ENCODE results near the gene FAM222B.

FAM222B gene

GRCh38 chr17:28749516-28750177, 92.9 kb downstream of the FAM222B start:
- TF ChIP-seq, protein P1, sequence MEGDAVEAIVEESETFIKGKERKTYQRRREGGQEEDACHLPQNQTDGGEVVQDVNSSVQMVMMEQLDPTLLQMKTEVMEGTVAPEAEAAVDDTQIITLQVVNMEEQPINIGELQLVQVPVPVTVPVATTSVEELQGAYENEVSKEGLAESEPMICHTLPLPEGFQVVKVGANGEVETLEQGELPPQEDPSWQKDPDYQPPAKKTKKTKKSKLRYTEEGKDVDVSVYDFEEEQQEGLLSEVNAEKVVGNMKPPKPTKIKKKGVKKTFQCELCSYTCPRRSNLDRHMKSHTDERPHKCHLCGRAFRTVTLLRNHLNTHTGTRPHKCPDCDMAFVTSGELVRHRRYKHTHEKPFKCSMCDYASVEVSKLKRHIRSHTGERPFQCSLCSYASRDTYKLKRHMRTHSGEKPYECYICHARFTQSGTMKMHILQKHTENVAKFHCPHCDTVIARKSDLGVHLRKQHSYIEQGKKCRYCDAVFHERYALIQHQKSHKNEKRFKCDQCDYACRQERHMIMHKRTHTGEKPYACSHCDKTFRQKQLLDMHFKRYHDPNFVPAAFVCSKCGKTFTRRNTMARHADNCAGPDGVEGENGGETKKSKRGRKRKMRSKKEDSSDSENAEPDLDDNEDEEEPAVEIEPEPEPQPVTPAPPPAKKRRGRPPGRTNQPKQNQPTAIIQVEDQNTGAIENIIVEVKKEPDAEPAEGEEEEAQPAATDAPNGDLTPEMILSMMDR (IDR thresholded peaks at IDR 0.05; ENCODE audit: low read depth, low read length): no peak
- TF ChIP-seq MYC (IDR thresholded peaks at IDR 0.05; ENCODE audit: low read depth, low read length) (no peak), POLR2A (IDR thresholded peaks at IDR 0.05; ENCODE audit: extremely low read depth, insufficient read length) (no peak), MAX (IDR thresholded peaks at IDR 0.05; ENCODE audit: low read depth, low read length) (no peak)
- DNase-seq (ENCODE audit: low read depth): no peak
- no peak overlapping the region for H3K4me3 ChIP-seq (ENCODE audit: low read depth, low read length)

- H3K4me3 ChIP-seq (ENCODE audit: low read depth, low read length): no peak overlapping the region
- DNase-seq (ENCODE audit: low read depth): no peak
- TF ChIP-seq MYC (IDR thresholded peaks at IDR 0.05; ENCODE audit: low read depth, low read length) (no peak), MAX (IDR thresholded peaks at IDR 0.05; ENCODE audit: low read depth, low read length) (no peak), POLR2A (IDR thresholded peaks at IDR 0.05; ENCODE audit: extremely low read depth, insufficient read length) (no peak)
- TF ChIP-seq, protein P1 (IDR thresholded peaks at IDR 0.05; ENCODE audit: low read depth, low read length): no peak
Observed at GRCh38 chr17:28748852-28749515, 93.6 kb downstream of the FAM222B start.

DNA sequence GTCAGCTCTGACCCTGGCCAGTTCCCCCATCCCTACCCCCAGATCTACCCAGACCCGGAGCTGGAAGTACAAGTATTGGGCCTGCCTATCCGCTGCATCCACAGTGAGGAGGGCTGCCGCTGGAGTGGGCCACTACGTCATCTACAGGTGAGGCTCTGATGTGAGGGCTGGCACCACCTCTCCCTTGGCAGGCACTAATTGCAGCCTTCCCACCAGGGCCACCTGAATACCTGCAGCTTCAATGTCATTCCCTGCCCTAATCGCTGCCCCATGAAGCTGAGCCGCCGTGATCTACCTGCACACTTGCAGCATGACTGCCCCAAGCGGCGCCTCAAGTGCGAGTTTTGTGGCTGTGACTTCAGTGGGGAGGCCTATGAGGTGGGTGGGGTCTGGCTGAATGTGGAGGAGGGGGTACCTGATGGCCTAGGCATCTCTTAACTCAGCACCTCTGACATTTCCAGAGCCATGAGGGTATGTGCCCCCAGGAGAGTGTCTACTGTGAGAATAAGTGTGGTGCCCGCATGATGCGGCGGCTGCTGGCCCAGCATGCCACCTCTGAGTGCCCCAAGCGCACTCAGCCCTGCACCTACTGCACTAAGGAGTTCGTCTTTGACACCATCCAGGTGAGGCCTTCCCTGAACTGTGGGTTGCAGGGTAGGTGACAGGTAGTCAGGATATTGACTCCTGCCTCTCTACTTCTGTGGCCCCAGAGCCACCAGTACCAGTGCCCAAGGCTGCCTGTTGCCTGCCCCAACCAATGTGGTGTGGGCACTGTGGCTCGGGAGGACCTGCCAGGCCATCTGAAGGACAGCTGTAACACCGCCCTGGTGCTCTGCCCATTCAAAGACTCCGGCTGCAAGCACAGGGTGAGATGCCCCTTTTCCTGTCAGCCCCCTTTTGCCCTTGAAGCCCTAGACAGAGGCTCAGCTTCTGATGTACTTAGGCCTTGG, 94.5 kb downstream of the FAM222B start:
- H3K4me3 ChIP-seq (ENCODE audit: low read depth, low read length): no peak overlapping the region
- no peak for TF ChIP-seq MYC (IDR thresholded peaks at IDR 0.05; ENCODE audit: low read depth, low read length)
- DNase-seq (ENCODE audit: low read depth): no peak

GRCh38 chr17:28747051-28747691, 95.4 kb downstream of the FAM222B start:
- H3K4me3 ChIP-seq (ENCODE audit: low read depth, low read length): no peak overlapping the region

DNA sequence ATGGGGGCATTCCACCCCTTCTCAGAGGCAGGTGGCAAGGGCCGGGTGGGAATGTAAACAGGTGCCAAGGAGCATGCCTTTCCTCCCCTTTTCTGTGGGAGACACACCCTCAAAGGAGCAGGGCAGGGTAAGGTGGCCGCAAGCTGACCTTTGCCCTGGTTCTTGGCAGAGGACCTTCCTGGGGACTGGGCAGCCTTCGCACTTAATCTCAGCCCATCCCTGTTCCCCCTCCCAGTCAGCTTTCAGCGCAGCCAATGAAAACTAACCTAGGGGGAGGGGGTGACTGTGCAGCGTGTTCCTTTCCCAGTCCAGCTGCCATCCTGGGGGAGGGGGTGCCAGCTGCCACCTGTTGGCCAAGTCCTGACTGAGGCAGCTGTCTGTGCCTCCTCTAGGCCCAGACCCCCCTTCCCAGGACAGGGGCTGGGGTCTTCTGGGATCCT, 96.0 kb downstream of the FAM222B start:
- H3K4me3 ChIP-seq (ENCODE audit: low read depth, low read length): no peak overlapping the region
- TF ChIP-seq POLR2A (IDR thresholded peaks at IDR 0.05; ENCODE audit: extremely low read depth, insufficient read length) (no peak), MAX (IDR thresholded peaks at IDR 0.05; ENCODE audit: low read depth, low read length) (no peak), MYC (IDR thresholded peaks at IDR 0.05; ENCODE audit: low read depth, low read length) (no peak)
- TF ChIP-seq, protein P1 (IDR thresholded peaks at IDR 0.05; ENCODE audit: low read depth, low read length): no peak
- no peak for DNase-seq (ENCODE audit: low read depth)

More at GRCh38 chr17:28747051-28747691, 95.4 kb downstream of the FAM222B start:
- no peak for DNase-seq (ENCODE audit: low read depth)
- no peak for TF ChIP-seq MAX (IDR thresholded peaks at IDR 0.05; ENCODE audit: low read depth, low read length)
- TF ChIP-seq POLR2A (IDR thresholded peaks at IDR 0.05; ENCODE audit: extremely low read depth, insufficient read length): no peak
- TF ChIP-seq, protein P1 (IDR thresholded peaks at IDR 0.05; ENCODE audit: low read depth, low read length): no peak
